Measurements from ENCODE around the gene NOL4L. TPM values are rescaled to one million over a fixed set of nuclear protein-coding genes. Genes with fewer than 3 reads are reported as not detected.

Gene NOL4L
- total RNA-seq, 4 donors from 2014 or later, result 5.9 to 20.5 (median 6.9) TPM

GRCh38 chr20:32621891-32622584 is 36.9 kb upstream of the NOL4L start:
- no peak for TF ChIP-seq CTCF (IDR thresholded peaks at IDR 0.05; ENCODE audit: low read depth)

- TF ChIP-seq CTCF (IDR thresholded peaks at IDR 0.05; ENCODE audit: low read depth), result no peak
These were observed 36.1 kb upstream of the NOL4L start for GRCh38 chr20:32621071-32621890.

GRCh38 chr20:32619586-32619985 is 34.5 kb upstream of the NOL4L start:
- no peak for TF ChIP-seq CTCF (IDR thresholded peaks at IDR 0.05; ENCODE audit: low read depth)

GRCh38 chr20:32614772-32615171 is 29.6 kb upstream of the NOL4L start:
- no peak for TF ChIP-seq CTCF (IDR thresholded peaks at IDR 0.05; ENCODE audit: low read depth)

- no peak for TF ChIP-seq CTCF (IDR thresholded peaks at IDR 0.05; ENCODE audit: low read depth)
These were observed 29.2 kb upstream of the NOL4L start for GRCh38 chr20:32614303-32614702.

- no peak for TF ChIP-seq CTCF (IDR thresholded peaks at IDR 0.05; ENCODE audit: low read depth)
These were observed 28.3 kb upstream of the NOL4L start for GRCh38 chr20:32613192-32614053.
